ENCODE data around the gene TMEM178A. TPM values are rescaled to one million over a fixed set of nuclear protein-coding genes. Genes with fewer than 3 reads are reported as not detected.

Gene TMEM178A
- total RNA-seq, 2 experiments from 2014 or later = 0.22 to 0.53 TPM

DNA sequence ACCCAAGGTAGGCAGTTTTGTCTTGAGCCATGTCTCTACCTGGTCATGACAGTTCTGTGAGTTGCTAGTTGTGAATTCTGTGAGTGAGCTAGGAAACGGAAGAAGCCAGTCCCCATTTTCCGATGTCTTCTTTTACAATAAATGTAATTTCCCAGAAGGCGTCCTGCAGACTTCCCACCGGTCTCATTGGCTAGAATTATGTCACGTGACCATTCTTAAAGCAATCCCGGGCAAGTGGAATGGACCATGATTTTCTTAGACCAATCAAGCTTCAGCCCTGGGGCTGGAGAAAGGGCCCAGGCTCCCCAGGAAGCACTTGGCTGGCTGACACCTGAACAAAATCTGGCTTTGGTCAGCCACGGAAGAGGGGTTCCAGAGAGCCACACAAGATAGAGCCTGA, 10.6 kb downstream of the TMEM178A start:
- Mint-ChIP-seq H3K9me3 (no peaks in the 10 kb centered on the region), H3K4me1 (ENCODE audit: low read depth) (no peaks in the 10 kb centered on the region), H3K27me3 (peaks cover 32% of the 10 kb centered on the region), H3K27ac (no peak overlapping the region), H3K4me3 (no peak overlapping the region), H3K36me3 (ENCODE audit: low read depth) (no peaks in the 10 kb centered on the region)
- Histone ChIP-seq H3K27me3 (ENCODE audit: control insufficient read depth in 1 of 2, insufficient read depth in 2 of 2, low read length in 2 of 2) (peaks cover 0 to 25% of the 10 kb centered on the region in 2 experiments), H3K4me1 (ENCODE audit: insufficient read depth, low read length) (no peaks in the 10 kb centered on the region), H3K36me3 (ENCODE audit: insufficient read depth, low read length) (no peaks in the 10 kb centered on the region), H3K4me3 (ENCODE audit: low read length) (no peak overlapping the region), H3K27ac (ENCODE audit: low read depth in 1 of 2, low read length in 2 of 2) (no peak overlapping the region), H3K9me3 (ENCODE audit: control insufficient read depth in 1 of 2, insufficient read depth in 1 of 2, low read length in 2 of 2) (no peaks in the 10 kb centered on the region)
- no peak for DNase-seq
- ATAC-seq (ENCODE audit: poor library complexity) = no peak
- TF ChIP-seq CTCF (IDR thresholded peaks at IDR 0.05) = no peak
- CTCF ChIA-PET = no interaction called here
- intact Hi-C loops (cut with DNase I, micrococcal nuclease) = no loop called here
- POLR2A ChIA-PET = no interaction called here

DNA sequence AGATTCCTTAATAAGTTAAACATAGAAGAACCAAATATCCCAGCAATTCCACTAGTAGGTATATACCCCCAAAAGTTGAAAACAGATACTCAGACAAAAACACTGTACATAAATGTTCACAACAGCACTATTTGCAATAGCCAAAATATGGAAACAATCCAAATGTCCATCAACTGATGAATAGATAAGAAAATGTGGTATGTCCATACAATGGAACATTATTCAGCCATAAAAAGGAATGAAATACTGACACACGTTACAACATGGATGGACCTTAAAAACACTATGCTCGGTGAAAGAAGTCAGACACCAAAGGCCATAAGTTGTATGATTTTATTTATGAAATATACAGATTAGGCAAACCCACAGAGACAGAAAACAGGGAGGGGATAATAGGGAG, 12.5 kb downstream of the TMEM178A start:
- Mint-ChIP-seq H3K9me3 (no peaks in the 10 kb centered on the region), H3K36me3 (ENCODE audit: low read depth) (no peaks in the 10 kb centered on the region), H3K4me1 (ENCODE audit: low read depth) (no peaks in the 10 kb centered on the region), H3K27ac (no peak overlapping the region), H3K4me3 (no peak overlapping the region), H3K27me3 (peaks cover 24% of the 10 kb centered on the region)
- ATAC-seq (ENCODE audit: poor library complexity) (no peak), DNase-seq (no peak)
- POLR2A ChIA-PET = no interaction called here
- Histone ChIP-seq H3K9me3 (ENCODE audit: control insufficient read depth in 1 of 2, insufficient read depth in 1 of 2, low read length in 2 of 2) (no peaks in the 10 kb centered on the region), H3K4me3 (ENCODE audit: low read length) (no peak overlapping the region), H3K4me1 (ENCODE audit: insufficient read depth, low read length) (no peaks in the 10 kb centered on the region), H3K36me3 (ENCODE audit: insufficient read depth, low read length) (no peaks in the 10 kb centered on the region), H3K27ac (ENCODE audit: low read depth in 1 of 2, low read length in 2 of 2) (no peak overlapping the region), H3K27me3 (ENCODE audit: control insufficient read depth in 1 of 2, insufficient read depth in 2 of 2, low read length in 2 of 2) (peaks cover 0 to 12% of the 10 kb centered on the region in 2 experiments)
- TF ChIP-seq CTCF (IDR thresholded peaks at IDR 0.05) = no peak
- intact Hi-C loops (cut with DNase I, micrococcal nuclease) = no loop called here
- CTCF ChIA-PET = no interaction called here

GRCh38 chr2:39679805-39680204, 14.1 kb downstream of the TMEM178A start:
- intact Hi-C loops (cut with DNase I, micrococcal nuclease) = no loop called here
- Mint-ChIP-seq H3K4me3 (no peak overlapping the region), H3K9me3 (no peaks in the 10 kb centered on the region), H3K27ac (no peak overlapping the region), H3K36me3 (ENCODE audit: low read depth) (no peaks in the 10 kb centered on the region), H3K4me1 (ENCODE audit: low read depth) (no peaks in the 10 kb centered on the region), H3K27me3 (peaks cover 24% of the 10 kb centered on the region)
- Histone ChIP-seq H3K27me3 (ENCODE audit: control insufficient read depth in 1 of 2, insufficient read depth in 2 of 2, low read length in 2 of 2) (peaks cover 0 to 11% of the 10 kb centered on the region in 2 experiments), H3K4me3 (ENCODE audit: low read length) (no peak overlapping the region), H3K4me1 (ENCODE audit: insufficient read depth, low read length) (no peaks in the 10 kb centered on the region), H3K9me3 (ENCODE audit: control insufficient read depth in 1 of 2, insufficient read depth in 1 of 2, low read length in 2 of 2) (no peaks in the 10 kb centered on the region), H3K36me3 (ENCODE audit: insufficient read depth, low read length) (no peaks in the 10 kb centered on the region), H3K27ac (ENCODE audit: low read depth in 1 of 2, low read length in 2 of 2) (no peak overlapping the region)
- TF ChIP-seq CTCF (IDR thresholded peaks at IDR 0.05) = no peak
- DNase-seq (no peak), ATAC-seq (ENCODE audit: poor library complexity) (no peak)
- CTCF ChIA-PET = no interaction called here
- POLR2A ChIA-PET = no interaction called here

Measured in CD4-positive, alpha-beta T cell (primary cell).